GM21825 (cell line): ENCODE measurements around the gene NEIL3.
A peak's percentile ranks its signal among the peaks of the same experiment; 100 is the strongest.

Experiments used
- ATAC-seq: cut with Tn5 transposase; IDR thresholded peaks from one replicate; pipeline ENCODE4 v1.9.1; 2021; ENCODE audit warnings: mild to moderate bottlenecking, moderate library complexity; ENCODE audit not compliant: unreplicated experiment

Gene NEIL3

GRCh38 chr4:177356921-177357320, 47.2 kb downstream of the NEIL3 start:
- ATAC-seq, result no peak

- no peak for ATAC-seq
These were observed 57.7 kb downstream of the NEIL3 start for GRCh38 chr4:177367336-177367735.

- no peak for ATAC-seq
These were observed 59.7 kb downstream of the NEIL3 start for GRCh38 chr4:177369372-177369771.

- no peak for ATAC-seq
These were observed 61.8 kb downstream of the NEIL3 start for GRCh38 chr4:177371461-177371860.

- no peak for ATAC-seq
These were observed 65.3 kb downstream of the NEIL3 start for GRCh38 chr4:177374966-177375365.

GRCh38 chr4:177375372-177375771, 65.7 kb downstream of the NEIL3 start:
- no peak for ATAC-seq

GRCh38 chr4:177376024-177376423, 66.3 kb downstream of the NEIL3 start:
- ATAC-seq, result no peak

GRCh38 chr4:177380730-177381287, 71.1 kb downstream of the NEIL3 start:
- no peak for ATAC-seq

- ATAC-seq, result no peak
These were observed 72.2 kb downstream of the NEIL3 start for GRCh38 chr4:177381762-177382310.

- no peak for ATAC-seq
These were observed 75.3 kb downstream of the NEIL3 start for GRCh38 chr4:177384856-177385397.

GRCh38 chr4:177385576-177386277, 76.1 kb downstream of the NEIL3 start:
- no peak for ATAC-seq

- ATAC-seq, result no peak
These were observed 76.7 kb downstream of the NEIL3 start for GRCh38 chr4:177386278-177386815.

- no peak for ATAC-seq
These were observed 81.6 kb downstream of the NEIL3 start for GRCh38 chr4:177391287-177391686.

GRCh38 chr4:177391953-177392352, 82.3 kb downstream of the NEIL3 start:
- ATAC-seq, result no peak

- peak; percentile 58 for ATAC-seq
These were observed 83.6 kb downstream of the NEIL3 start for GRCh38 chr4:177393236-177393635.

GRCh38 chr4:177396352-177396751, 86.7 kb downstream of the NEIL3 start:
- ATAC-seq, result no peak

GRCh38 chr4:177400030-177400429, 90.4 kb downstream of the NEIL3 start:
- no peak for ATAC-seq

GRCh38 chr4:177401658-177402273, 92.1 kb downstream of the NEIL3 start:
- no peak for ATAC-seq

- ATAC-seq, result no peak
These were observed 94.1 kb downstream of the NEIL3 start for GRCh38 chr4:177403746-177404145.

GRCh38 chr4:177404342-177404741, 94.7 kb downstream of the NEIL3 start:
- ATAC-seq, result no peak

GRCh38 chr4:177404986-177405385, 95.3 kb downstream of the NEIL3 start:
- ATAC-seq, result no peak

- no peak for ATAC-seq
These were observed 95.8 kb downstream of the NEIL3 start for GRCh38 chr4:177405508-177405907.
